OCI-LY3 (cell line): ENCODE results near the gene FAM216A.
"Not testable (repeated sequence)": the region's sequence is repeated elsewhere in the genome, so short reads cannot be mapped to it uniquely, and the experiment has no call there.

Experiments used
- H2AFZ ChIP-seq: fragments of 200-600, 300-600 bp; shearing (Covaris generic); 2 replicates; pipeline ENCODE4 v1.6.0; 2014; ENCODE audit warnings: antibody characterized with exemption, low read depth, low read length
- H3K27ac ChIP-seq: fragments of 200-600, 300-600 bp; sonication (generic); 2 replicates; pipeline ENCODE4 v1.5.1; 2014; ENCODE audit warnings: mild to moderate bottlenecking, low read length, moderate library complexity, mixed read lengths
- H3K27me3 ChIP-seq: fragments of 200-600, 300-600 bp; sonication (generic); 2 replicates; pipeline ENCODE4 v1.6.1; 2014; ENCODE audit warnings: low read depth, low read length, mixed read lengths
- H3K36me3 ChIP-seq: fragments of 200-600, 300-600 bp; sonication (generic); replicated peaks from 2 replicates; pipeline ENCODE3; 2014; ENCODE audit warnings: low read depth, low read length, mixed read lengths
- H3K4me1 ChIP-seq: fragments of 300-600, 200-600 bp; sonication (generic); 2 replicates; pipeline ENCODE4 v1.6.1; 2014; ENCODE audit warnings: low read length, mixed read lengths
- H3K4me2 ChIP-seq: fragments of 200-600, 300-600 bp; sonication (generic); 2 replicates; pipeline ENCODE4 v1.6.1; 2014; ENCODE audit warnings: low read length, mixed read lengths
- H3K4me3 ChIP-seq: fragments of 300-600, 200-600 bp; sonication (generic); 2 replicates; pipeline ENCODE4 v1.5.1; 2014; ENCODE audit warnings: antibody characterized with exemption, mild to moderate bottlenecking, low read length, moderate library complexity
- H3K79me2 ChIP-seq: fragments of 300-600, 200-600 bp; shearing (Covaris generic); 2 replicates; pipeline ENCODE4 v1.6.1; 2014; ENCODE audit warnings: mild to moderate bottlenecking, low read length, mixed read lengths
- H3K9ac ChIP-seq: fragments of 300-600, 200-600 bp; shearing (Covaris generic); 2 replicates; pipeline ENCODE4 v1.6.0; 2014; ENCODE audit warnings: mild to moderate bottlenecking, low read length, moderate library complexity
- H3K9me3 ChIP-seq: fragments of 200-600, 300-600 bp; shearing (Covaris generic); 2 replicates; pipeline ENCODE4 v1.6.1; 2014; ENCODE audit warnings: low read length, mixed read lengths; ENCODE audit not compliant: insufficient read depth
- H4K20me1 ChIP-seq: fragments of 200-600, 300-600 bp; sonication (generic); 2 replicates; pipeline ENCODE4 v1.6.1; 2016; ENCODE audit warnings: low read length, mixed read lengths; ENCODE audit not compliant: insufficient read depth
- EZH2phosphoT487 ChIP-seq: fragments of 200-600 bp; shearing (Covaris generic); IDR thresholded peaks from 2 replicates; pipeline ENCODE4 v1.6.1; 2018; ENCODE audit warnings: antibody characterized with exemption, mixed run types, low read depth
- TF ChIP-seq, protein P1 (sequence below): fragments of 200-600, 300-600 bp; sonication (generic); IDR thresholded peaks from 2 replicates; pipeline ENCODE4 v1.5.1; 2014; ENCODE audit warnings: antibody characterized with exemption, low read length, low read depth

FAM216A gene

DNA sequence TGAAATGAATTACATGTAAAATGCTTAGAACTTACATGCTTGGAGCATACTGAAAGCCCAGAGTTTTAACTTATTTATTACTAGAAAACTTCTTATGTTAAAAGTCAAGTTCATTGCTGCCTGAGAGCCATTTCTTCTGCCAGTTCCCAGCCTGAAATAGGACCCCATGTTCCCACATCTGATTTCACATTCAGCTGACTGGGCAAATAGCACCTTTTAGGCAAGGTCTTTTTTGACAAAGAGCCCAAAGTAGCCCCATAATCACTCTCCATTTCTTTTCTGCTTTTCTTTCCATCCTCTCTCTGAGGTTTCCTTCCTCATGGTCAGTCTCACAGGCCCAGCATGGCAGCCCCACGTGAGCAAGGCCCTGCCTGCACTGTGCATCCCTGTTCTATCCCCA, 17.4 kb upstream of the FAM216A start:
- H3K4me2 ChIP-seq = no peak overlapping the region
- H2AFZ ChIP-seq = no peak overlapping the region
- H3K79me2 ChIP-seq = peaks cover 39% of the 10 kb centered on the region
- H4K20me1 ChIP-seq = peaks cover 6% of the 10 kb centered on the region; the same call in 1 of the 2 replicates
- peaks cover 34% of the 10 kb centered on the region for H3K36me3 ChIP-seq
- H3K9ac ChIP-seq = no peak overlapping the region
- no peak overlapping the region for H3K27ac ChIP-seq
- TF ChIP-seq EZH2phosphoT487 = no peak
- TF ChIP-seq, protein P1, sequence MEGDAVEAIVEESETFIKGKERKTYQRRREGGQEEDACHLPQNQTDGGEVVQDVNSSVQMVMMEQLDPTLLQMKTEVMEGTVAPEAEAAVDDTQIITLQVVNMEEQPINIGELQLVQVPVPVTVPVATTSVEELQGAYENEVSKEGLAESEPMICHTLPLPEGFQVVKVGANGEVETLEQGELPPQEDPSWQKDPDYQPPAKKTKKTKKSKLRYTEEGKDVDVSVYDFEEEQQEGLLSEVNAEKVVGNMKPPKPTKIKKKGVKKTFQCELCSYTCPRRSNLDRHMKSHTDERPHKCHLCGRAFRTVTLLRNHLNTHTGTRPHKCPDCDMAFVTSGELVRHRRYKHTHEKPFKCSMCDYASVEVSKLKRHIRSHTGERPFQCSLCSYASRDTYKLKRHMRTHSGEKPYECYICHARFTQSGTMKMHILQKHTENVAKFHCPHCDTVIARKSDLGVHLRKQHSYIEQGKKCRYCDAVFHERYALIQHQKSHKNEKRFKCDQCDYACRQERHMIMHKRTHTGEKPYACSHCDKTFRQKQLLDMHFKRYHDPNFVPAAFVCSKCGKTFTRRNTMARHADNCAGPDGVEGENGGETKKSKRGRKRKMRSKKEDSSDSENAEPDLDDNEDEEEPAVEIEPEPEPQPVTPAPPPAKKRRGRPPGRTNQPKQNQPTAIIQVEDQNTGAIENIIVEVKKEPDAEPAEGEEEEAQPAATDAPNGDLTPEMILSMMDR = no peak
- H3K4me3 ChIP-seq = no peak overlapping the region
- no peaks in the 10 kb centered on the region for H3K9me3 ChIP-seq
- H3K4me1 ChIP-seq = peaks cover 19% of the 10 kb centered on the region
- no peaks in the 10 kb centered on the region for H3K27me3 ChIP-seq

DNA sequence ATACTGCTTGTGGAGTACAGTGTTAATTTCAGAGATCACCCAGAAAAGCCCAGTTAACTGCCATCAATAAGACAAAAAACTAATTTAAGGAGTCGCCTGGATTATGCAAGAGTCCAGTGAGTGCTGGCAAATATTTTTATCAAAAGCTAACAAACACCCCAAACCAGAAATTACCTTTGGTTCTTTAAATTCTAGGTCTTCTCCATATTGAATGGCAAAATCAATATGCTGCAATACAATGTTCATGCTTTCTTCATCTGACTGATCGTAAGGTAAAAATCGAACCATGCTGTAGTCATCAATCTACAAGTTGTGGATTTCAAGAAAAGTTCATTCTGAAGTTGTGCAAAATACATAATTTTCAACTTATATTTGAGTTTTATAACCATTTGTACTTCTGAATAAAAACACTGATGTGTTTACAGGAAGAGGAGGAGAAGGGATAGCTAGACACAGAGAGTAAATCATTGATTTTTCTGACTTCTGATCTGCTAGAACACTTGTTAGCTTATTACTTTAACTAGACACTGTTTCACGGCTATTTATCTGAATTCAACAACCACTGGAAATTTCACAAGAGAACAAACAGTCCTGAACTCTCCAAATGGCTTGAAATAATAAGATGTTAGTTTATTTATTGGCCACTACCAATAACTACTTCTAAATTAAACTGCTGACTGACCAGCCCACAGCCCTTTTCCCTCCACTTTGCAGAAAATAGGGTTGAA, 14.9 kb upstream of the FAM216A start:
- Histone ChIP-seq H2AFZ (no peak overlapping the region), H3K27ac (no peak overlapping the region), H3K4me2 (no peak overlapping the region), H4K20me1 (no peaks in the 10 kb centered on the region), H3K9ac (no peak overlapping the region), H3K9me3 (no peaks in the 10 kb centered on the region), H3K27me3 (no peaks in the 10 kb centered on the region), H3K4me1 (peaks cover 26% of the 10 kb centered on the region), H3K36me3 (peaks cover 22% of the 10 kb centered on the region), H3K4me3 (no peak overlapping the region), H3K79me2 (peaks cover 15% of the 10 kb centered on the region)
- TF ChIP-seq, protein P1 = no peak
- no peak for TF ChIP-seq EZH2phosphoT487

DNA sequence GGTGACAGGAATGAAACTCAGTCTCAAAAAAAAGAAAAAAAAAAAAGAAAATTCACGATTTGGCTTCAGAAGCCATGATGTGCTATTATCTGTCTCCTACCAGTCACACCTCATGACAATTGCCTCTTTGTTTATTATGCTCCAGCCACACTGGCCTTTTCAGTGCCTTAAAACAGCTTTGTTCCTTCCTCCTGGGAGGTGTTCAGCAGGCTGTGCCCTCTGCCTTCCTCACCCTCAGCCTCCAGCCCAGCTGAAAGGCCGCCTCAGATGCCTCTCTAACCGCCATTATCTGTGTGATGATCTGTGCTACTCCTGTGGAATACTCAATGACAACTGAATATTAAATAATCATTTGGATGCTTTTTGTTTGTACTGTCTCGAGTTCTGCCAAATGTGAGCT, 9.9 kb upstream of the FAM216A start:
- Histone ChIP-seq H3K9ac (no peak overlapping the region), H2AFZ (no peak overlapping the region), H3K79me2 (peaks cover 7% of the 10 kb centered on the region; the same call in 1 of the 2 replicates), H3K4me2 (no peak overlapping the region), H3K27me3 (no peaks in the 10 kb centered on the region), H3K4me1 (peaks cover 19% of the 10 kb centered on the region), H3K36me3 (peaks cover 21% of the 10 kb centered on the region), H3K4me3 (no peak overlapping the region), H4K20me1 (no peaks in the 10 kb centered on the region), H3K27ac (no peak overlapping the region), H3K9me3 (no peaks in the 10 kb centered on the region)
- TF ChIP-seq, protein P1 = no peak
- no peak for TF ChIP-seq EZH2phosphoT487

DNA sequence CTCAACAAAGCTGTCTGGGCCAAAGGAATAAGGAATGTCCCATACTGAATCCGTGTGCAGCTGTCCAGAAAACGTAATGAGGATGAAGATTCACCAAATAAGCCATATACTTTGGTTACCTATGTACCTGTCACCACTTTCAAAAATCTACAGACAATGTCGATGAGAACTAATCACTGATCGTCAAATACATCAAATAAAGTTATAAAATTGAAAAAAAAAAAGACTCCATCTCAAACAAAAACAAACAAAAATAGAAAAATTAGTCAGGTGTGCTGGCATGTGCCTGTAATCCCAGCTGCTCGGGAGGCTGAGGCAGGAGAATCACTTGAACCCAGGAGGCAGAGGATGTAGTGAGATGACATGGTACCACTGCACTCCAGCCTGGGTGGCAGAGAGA, 7.5 kb upstream of the FAM216A start:
- not testable (repeated sequence) for H3K9ac ChIP-seq, H4K20me1 ChIP-seq, H3K27ac ChIP-seq, H3K27me3 ChIP-seq, H3K4me2 ChIP-seq, H2AFZ ChIP-seq, H3K9me3 ChIP-seq, H3K4me3 ChIP-seq, H3K79me2 ChIP-seq
- peaks cover 20% of the 10 kb centered on the region for H3K36me3 ChIP-seq
- H3K4me1 ChIP-seq = peaks cover 13% of the 10 kb centered on the region
